ENCODE measurements around the gene ERBB3. TPM values are rescaled to one million over a fixed set of nuclear protein-coding genes. Genes with fewer than 3 reads are reported as not detected.

The ERBB3 gene
- total RNA-seq, 1 experiment from 2014 or later, result 56.5 TPM

- H3T11ph ChIP-seq (ENCODE audit: low read length), result no peak overlapping the region
These were observed 35.4 kb downstream of the ERBB3 start for GRCh38 chr12:56115329-56115728.

More at GRCh38 chr12:56115329-56115728, 35.4 kb downstream of the ERBB3 start:
- Histone ChIP-seq H3K9me3 (ENCODE audit: control insufficient read depth, low read depth, low read length) (no peaks in the 10 kb centered on the region), H2BK12ac (ENCODE audit: insufficient read length, low read depth, low read length) (no peak overlapping the region), H2BK5ac (ENCODE audit: insufficient read length, low read length) (no peak overlapping the region), H3K79me2 (ENCODE audit: insufficient read depth, low read length) (peaks cover 3% of the 10 kb centered on the region; the same call in 1 of the 2 replicates), H3K56ac (ENCODE audit: insufficient read length, low read depth, low read length) (no peak overlapping the region), H3K14ac (ENCODE audit: insufficient read depth, low read length) (no peak overlapping the region), H3K23ac (ENCODE audit: insufficient read length, low read depth, low read length) (no peak overlapping the region), H3K4ac (ENCODE audit: low read depth, low read length) (no peak overlapping the region; the same call in 1 of the 2 replicates), H3K9ac (ENCODE audit: extremely low read depth, insufficient read length, low read length) (peak overlapping the region; percentile 68), H2AFZ (ENCODE audit: low read length) (no peak overlapping the region), H3K18ac (ENCODE audit: insufficient read length, low read depth, low read length) (no peak overlapping the region), H4K91ac (ENCODE audit: insufficient read length, low read depth, low read length) (no peak overlapping the region), H2BK15ac (ENCODE audit: low read depth, low read length) (no peak overlapping the region), H4K20me1 (ENCODE audit: control insufficient read depth, insufficient read depth, insufficient read length) (no peaks in the 10 kb centered on the region), H2AK5ac (ENCODE audit: insufficient read length, low read length) (no peak overlapping the region), H3K4me2 (ENCODE audit: insufficient read depth, insufficient read length, low read length) (peak overlapping the region; percentile 78), H3K23me2 (ENCODE audit: insufficient read length, low read depth, low read length, poor library complexity, severe bottlenecking) (peaks cover 8% of the 10 kb centered on the region), H3K27ac (ENCODE audit: insufficient read length, low read depth, low read length) (no peak overlapping the region), H2BK120ac (ENCODE audit: low read depth, low read length, poor library complexity, severe bottlenecking) (no peak overlapping the region), H3K4me1 (ENCODE audit: insufficient read depth, low read length) (no peaks in the 10 kb centered on the region; the same call in 1 of the 2 replicates), H3K79me1 (ENCODE audit: insufficient read depth, low read depth, low read length, poor library complexity, severe bottlenecking) (no peaks in the 10 kb centered on the region), H3K27me3 (ENCODE audit: insufficient read depth, low read length) (no peaks in the 10 kb centered on the region), H2BK20ac (ENCODE audit: low read depth, low read length, poor library complexity, severe bottlenecking) (no peak overlapping the region), H4K8ac (replicated peaks; ENCODE audit: insufficient read length, low read depth, low read length) (no peak overlapping the region), H4K5ac (ENCODE audit: insufficient read length, low read depth, low read length) (no peak overlapping the region)
- Mint-ChIP-seq H3K27ac (peak overlapping the region; percentile 99 to 100 (median 100); a peak in 6 of 7 replicates), H3K36me3 (ENCODE audit: insufficient read depth in 1 of 3, low read depth in 3 of 3) (peaks cover 50 to 63% (median 54%) of the 10 kb centered on the region in 3 experiments), H3K4me1 (peaks cover 25 to 27% of the 10 kb centered on the region in 2 experiments), H3K27me3 (ENCODE audit: low read depth) (peaks cover 2% of the 10 kb centered on the region; the same call in 1 of the 2 replicates), H3K4me3 (peak overlapping the region; percentile 97 to 98), H3K9me3 (peaks cover 3 to 7% of the 10 kb centered on the region in 2 experiments; a peak in 2 of 5 replicates)
- TF ChIP-seq CTCF (conservative IDR thresholded peaks at IDR 0.05), result no peak
- peak; percentile 59 for DNase-seq
- no CpG with 5 or more reads among the region's 10 CpGs for WGBS (ENCODE audit: extremely low coverage, insufficient read length, low lambda C conversion rate)
